HCT116 (cell line): Measurements from ENCODE around the gene CELF2.

Experiments
- CEBPB ChIP-seq: IDR thresholded peaks from 2 replicates; pipeline ENCODE4 v1.6.1; 2012; ENCODE audit warnings: low read depth
- CTCF ChIP-seq, 3 experiments: fragments of 200-600 bp in 1 of 3; sonication (generic) in 1 of 3; IDR thresholded peaks in 2 of 3; conservative IDR thresholded peaks in 1 of 3; 2 replicates each; pipeline ENCODE4 v1.5.1; 2012 to 2017; ENCODE audit warnings: low read depth in 2 of 3, low read length in 2 of 3, antibody characterized with exemption in 1 of 3, borderline replicate concordance in 1 of 3, control low read depth in 1 of 3, mild to moderate bottlenecking in 1 of 3, mixed read lengths in 1 of 3, mixed run types in 1 of 3, moderate library complexity in 1 of 3; ENCODE audit not compliant: insufficient read depth in 1 of 3
- EGR1 ChIP-seq: IDR thresholded peaks from 2 replicates; pipeline ENCODE4 v1.6.1; 2012; ENCODE audit warnings: low read depth
- EZH2 ChIP-seq: fragments of 200-600 bp; sonication (generic); IDR thresholded peaks from 2 replicates; pipeline ENCODE4 v1.6.1; 2017; ENCODE audit warnings: antibody characterized with exemption, mixed run types
- EZH2phosphoT487 ChIP-seq: fragments of 200-600 bp; IDR thresholded peaks from 2 replicates; pipeline ENCODE4 v1.6.1; 2018; ENCODE audit warnings: antibody characterized with exemption, borderline replicate concordance
- JUND ChIP-seq: IDR thresholded peaks from 2 replicates; pipeline ENCODE4 v1.6.1; 2012
- POLR2A ChIP-seq: IDR thresholded peaks from 2 replicates; pipeline ENCODE4 v1.7.0; 2011; ENCODE audit warnings: borderline replicate concordance; ENCODE audit not compliant: insufficient read depth, insufficient read length; ENCODE audit errors: extremely low read depth
- POLR2AphosphoS5 ChIP-seq: IDR thresholded peaks from 2 replicates; pipeline ENCODE4 v1.6.1; 2011; ENCODE audit warnings: mild to moderate bottlenecking, low read depth, low read length, moderate library complexity
- SIN3A ChIP-seq: IDR thresholded peaks from 2 replicates; pipeline ENCODE4 v1.6.1; 2012; ENCODE audit warnings: low read depth
- SP1 ChIP-seq: IDR thresholded peaks from 2 replicates; pipeline ENCODE4 v1.6.1; 2012; ENCODE audit warnings: low read depth
- YY1 ChIP-seq: IDR thresholded peaks from 2 replicates; pipeline ENCODE4 v1.6.1; 2011; ENCODE audit warnings: low read length, low read depth, moderate library complexity, mild to moderate bottlenecking; ENCODE audit not compliant: insufficient replicate concordance; ENCODE audit errors: extremely low read depth
- ZNF274 ChIP-seq: fragments of 200-500 bp; sonication (Bioruptor generic); IDR thresholded peaks from 2 replicates; pipeline ENCODE4 v1.6.1; 2014; ENCODE audit warnings: mild to moderate bottlenecking, low read depth, low read length, inconsistent platforms
- TF ChIP-seq, protein P1 (sequence below): IDR thresholded peaks from 2 replicates; pipeline ENCODE4 v1.6.1; 2012
- TF ChIP-seq, protein P2 (sequence below): IDR thresholded peaks from 2 replicates; pipeline ENCODE4 v1.6.1; 2012

- TF ChIP-seq POLR2A (no peak), POLR2AphosphoS5 (no peak), CTCF (IDR thresholded peaks at IDR 0.05 in 2 of 3, conservative IDR thresholded peaks at IDR 0.05 in 1 of 3; ENCODE audit: borderline replicate concordance in 1 of 3, insufficient read depth in 1 of 3, low read depth in 2 of 3, low read length in 2 of 3) (no peak), SIN3A (no peak), YY1 (no peak), EZH2 (no peak), JUND (no peak), SP1 (no peak), EGR1 (no peak), CEBPB (no peak), EZH2phosphoT487 (no peak), ZNF274 (no peak)
- TF ChIP-seq, protein P1, sequence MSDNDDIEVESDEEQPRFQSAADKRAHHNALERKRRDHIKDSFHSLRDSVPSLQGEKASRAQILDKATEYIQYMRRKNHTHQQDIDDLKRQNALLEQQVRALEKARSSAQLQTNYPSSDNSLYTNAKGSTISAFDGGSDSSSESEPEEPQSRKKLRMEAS: no peak
- TF ChIP-seq, protein P2, sequence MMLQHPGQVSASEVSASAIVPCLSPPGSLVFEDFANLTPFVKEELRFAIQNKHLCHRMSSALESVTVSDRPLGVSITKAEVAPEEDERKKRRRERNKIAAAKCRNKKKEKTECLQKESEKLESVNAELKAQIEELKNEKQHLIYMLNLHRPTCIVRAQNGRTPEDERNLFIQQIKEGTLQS: no peak
Observed at GRCh38 chr10:11358923-11359575, 341.4 kb downstream of the CELF2 start.
